GM23338 (cell line): Measurements from ENCODE around the gene RAP1GAP2. TPM values are rescaled to one million over a fixed set of nuclear protein-coding genes. Genes with fewer than 3 reads are reported as not detected.
A peak's percentile ranks its signal among the peaks of the same experiment; 100 is the strongest.

Source experiments
- ATAC-seq: fragments of 200-7000 bp; cut with Tn5 transposase; 3 replicates; pipeline ENCODE4 v1.9.1; 2020
- DNase-seq: peaks from one replicate; pipeline ENCODE4 v3.0.0-alpha.2; 2015; ENCODE audit warnings: low spot score
- H2AFZ ChIP-seq: fragments of 200-600 bp; sonication (generic); 2 replicates; pipeline ENCODE4 v1.8.0; 2016; ENCODE audit warnings: antibody characterized with exemption, mild to moderate bottlenecking, moderate library complexity
- H3F3A ChIP-seq: fragments of 200-600 bp; sonication (generic); replicated peaks from 2 replicates; pipeline ENCODE4 v1.8.0; 2017; ENCODE audit warnings: antibody characterized with exemption, mixed run types, low read depth
- H3K27ac ChIP-seq: fragments of 200-600 bp; sonication (generic); 2 replicates; pipeline ENCODE4 v1.6.1; 2016; ENCODE audit warnings: low read depth
- H3K27me3 ChIP-seq: fragments of 200-600 bp; sonication (generic); 2 replicates; pipeline ENCODE4 v1.8.0; 2016; ENCODE audit warnings: mild to moderate bottlenecking, mixed run types, moderate library complexity; ENCODE audit not compliant: insufficient read depth
- H3K36me3 ChIP-seq: fragments of 200-600 bp; sonication (generic); 2 replicates; pipeline ENCODE4 v1.8.0; 2016; ENCODE audit warnings: mild to moderate bottlenecking; ENCODE audit not compliant: insufficient read depth
- H3K4me1 ChIP-seq: fragments of 200-600 bp; sonication (generic); 2 replicates; pipeline ENCODE4 v1.8.0; 2016; ENCODE audit warnings: mild to moderate bottlenecking, moderate library complexity; ENCODE audit not compliant: insufficient read depth
- H3K4me2 ChIP-seq: fragments of 200-600 bp; sonication (generic); 2 replicates; pipeline ENCODE4 v1.7.1; 2017; ENCODE audit warnings: mixed run types
- H3K4me3 ChIP-seq: fragments of 200-600 bp; sonication (generic); 2 replicates; pipeline ENCODE4 v1.6.1; 2016; ENCODE audit warnings: mixed run types
- H3K79me2 ChIP-seq: fragments of 200-600 bp; sonication (generic); replicated peaks from 2 replicates; pipeline ENCODE4 v1.8.0; 2017; ENCODE audit warnings: mild to moderate bottlenecking; ENCODE audit not compliant: insufficient read depth
- H3K9me2 ChIP-seq: fragments of 200-600 bp; sonication (generic); 2 replicates; pipeline ENCODE4 v1.8.0; 2017; ENCODE audit not compliant: insufficient read depth
- H4K20me1 ChIP-seq: fragments of 200-600 bp; sonication (generic); replicated peaks from 2 replicates; pipeline ENCODE4 v1.8.0; 2017; ENCODE audit warnings: mild to moderate bottlenecking; ENCODE audit not compliant: insufficient read depth
- H3K27ac Mint-ChIP-seq: 2 replicates; pipeline ENCODE4 v1.8.0; 2020; ENCODE audit warnings: inconsistent platforms, mild to moderate bottlenecking, moderate library complexity, mixed read lengths
- H3K27me3 Mint-ChIP-seq: 3 replicates; pipeline ENCODE4 v1.8.0; 2022; ENCODE audit warnings: low read depth, mild to moderate bottlenecking, moderate library complexity, mixed read lengths, inconsistent platforms; ENCODE audit not compliant: insufficient read depth, poor library complexity
- H3K36me3 Mint-ChIP-seq: 3 replicates; pipeline ENCODE4 v1.8.0; 2021; ENCODE audit warnings: low read depth, mild to moderate bottlenecking, inconsistent platforms, moderate library complexity, mixed read lengths
- H3K4me1 Mint-ChIP-seq: 3 replicates; pipeline ENCODE4 v1.8.0; 2020; ENCODE audit warnings: mild to moderate bottlenecking, inconsistent platforms, mixed read lengths
- H3K4me3 Mint-ChIP-seq: 3 replicates; pipeline ENCODE4 v1.8.0; 2021; ENCODE audit warnings: moderate library complexity, mild to moderate bottlenecking, inconsistent platforms, mixed read lengths
- H3K9me3 Mint-ChIP-seq: 3 replicates; pipeline ENCODE4 v1.8.0; 2020; ENCODE audit warnings: moderate library complexity, mild to moderate bottlenecking, inconsistent platforms, mixed read lengths
- CREB1 ChIP-seq: fragments of 250-450 bp; sonication (Bioruptor Pico); IDR thresholded peaks from 2 replicates; pipeline ENCODE4 v1.5.0; 2020; ENCODE audit warnings: low read depth, mild to moderate bottlenecking, moderate library complexity
- EZH2 ChIP-seq: fragments of 200-600 bp; sonication (generic); IDR thresholded peaks from one replicate; pipeline ENCODE4 v1.8.0; 2017; ENCODE audit warnings: antibody characterized with exemption, mild to moderate bottlenecking, low read depth; ENCODE audit not compliant: unreplicated experiment
- EZH2phosphoT487 ChIP-seq: fragments of 200-600 bp; sonication (generic); IDR thresholded peaks from one replicate; pipeline ENCODE4 v1.8.1; 2018; ENCODE audit warnings: antibody characterized with exemption; ENCODE audit not compliant: unreplicated experiment
- JUNB ChIP-seq: IDR thresholded peaks from one replicate; pipeline ENCODE4 v1.6.1; 2016; ENCODE audit warnings: antibody characterized with exemption; ENCODE audit not compliant: unreplicated experiment
- NANOG ChIP-seq: IDR thresholded peaks from 2 replicates; pipeline ENCODE4 v1.6.1; 2016; ENCODE audit warnings: antibody characterized with exemption, borderline replicate concordance
- POLR2AphosphoS5 ChIP-seq: IDR thresholded peaks from 2 replicates; pipeline ENCODE4 v1.6.1; 2016; ENCODE audit warnings: antibody characterized with exemption, low read depth
- STAT1 ChIP-seq: IDR thresholded peaks from one replicate; pipeline ENCODE4 v1.6.1; 2016; ENCODE audit warnings: antibody characterized with exemption; ENCODE audit not compliant: unreplicated experiment
- ZNF114 ChIP-seq: fragments of 250-450 bp; sonication (Bioruptor Pico); IDR thresholded peaks from 2 replicates; pipeline ENCODE4 v1.5.0; 2020; ENCODE audit warnings: mild to moderate bottlenecking, moderate library complexity
- ZNF331 ChIP-seq: fragments of 250-450 bp; sonication (Bioruptor Pico); IDR thresholded peaks from 2 replicates; pipeline ENCODE4 v1.5.0; 2020; ENCODE audit warnings: low read depth, mild to moderate bottlenecking, moderate library complexity
- polyA plus RNA-seq: library from polyadenylated mRNA; unstranded; fragments of >200 nt; fragmentation: Nextera tagmentation; extraction: Ambion mirVana; gene quantifications from 2 replicates; pipeline ENCODE4 v1.2.1, GENCODE V29; 2016
- total RNA-seq: library from RNA; depleted of rRNA; stranded (reverse); fragments of >200 nt; shearing (Covaris generic); gene quantifications from 2 replicates; pipeline ENCODE4 v1.2.3, GENCODE V29; 2014
- TF ChIP-seq, protein P1 (sequence below), 2 experiments: fragments of 200-600 bp in 1 of 2; sonication (generic) in 1 of 2; conservative IDR thresholded peaks; 2 replicates each; pipeline versions ENCODE4 v1.5.1 to v1.6.1; 2016 to 2017; ENCODE audit warnings: antibody characterized with exemption in 2 of 2, low read depth in 2 of 2, mild to moderate bottlenecking in 2 of 2, moderate library complexity in 1 of 2
- TF ChIP-seq, protein P2 (sequence below): IDR thresholded peaks from one replicate; pipeline ENCODE4 v1.6.1; 2018; ENCODE audit warnings: antibody characterized with exemption; ENCODE audit not compliant: unreplicated experiment
- TF ChIP-seq, protein P3 (sequence below): IDR thresholded peaks from 2 replicates; pipeline ENCODE4 v1.6.1; 2016; ENCODE audit warnings: antibody characterized with exemption

Gene RAP1GAP2
- total and polyA plus RNA-seq, 2 experiments from 2014 or later: 17.8 to 46.1 TPM

- Histone ChIP-seq H3K9me2 (no peaks in the 10 kb centered on the region), H2AFZ (no peak overlapping the region), H3K36me3 (no peaks in the 10 kb centered on the region; the same call in 1 of the 2 replicates), H3K27me3 (no peaks in the 10 kb centered on the region), H4K20me1 (peaks cover 35% of the 10 kb centered on the region), H3K79me2 (peaks cover 98% of the 10 kb centered on the region), H3K27ac (peak overlapping the region; percentile 15; the same call in 1 of the 2 replicates), H3K4me3 (no peak overlapping the region), H3K4me2 (no peak overlapping the region), H3K4me1 (peaks cover 17% of the 10 kb centered on the region), H3F3A (no peaks in the 10 kb centered on the region)
- H3K36me3 Mint-ChIP-seq: peaks cover 5% of the 10 kb centered on the region; the same call in 1 of the 3 replicates
- 0 out of 2 replicates have a peak overlapping the region, but pooled peaks have one; percentile 24 for H3K27ac Mint-ChIP-seq
- no peak overlapping the region for H3K4me3 Mint-ChIP-seq
- ATAC-seq (no peak), DNase-seq (no peak)
- peaks cover 13% of the 10 kb centered on the region for H3K27me3 Mint-ChIP-seq
- H3K4me1 Mint-ChIP-seq: peaks cover 42% of the 10 kb centered on the region
- TF ChIP-seq EZH2phosphoT487 (no peak), JUNB (no peak)
- TF ChIP-seq, protein P1, sequence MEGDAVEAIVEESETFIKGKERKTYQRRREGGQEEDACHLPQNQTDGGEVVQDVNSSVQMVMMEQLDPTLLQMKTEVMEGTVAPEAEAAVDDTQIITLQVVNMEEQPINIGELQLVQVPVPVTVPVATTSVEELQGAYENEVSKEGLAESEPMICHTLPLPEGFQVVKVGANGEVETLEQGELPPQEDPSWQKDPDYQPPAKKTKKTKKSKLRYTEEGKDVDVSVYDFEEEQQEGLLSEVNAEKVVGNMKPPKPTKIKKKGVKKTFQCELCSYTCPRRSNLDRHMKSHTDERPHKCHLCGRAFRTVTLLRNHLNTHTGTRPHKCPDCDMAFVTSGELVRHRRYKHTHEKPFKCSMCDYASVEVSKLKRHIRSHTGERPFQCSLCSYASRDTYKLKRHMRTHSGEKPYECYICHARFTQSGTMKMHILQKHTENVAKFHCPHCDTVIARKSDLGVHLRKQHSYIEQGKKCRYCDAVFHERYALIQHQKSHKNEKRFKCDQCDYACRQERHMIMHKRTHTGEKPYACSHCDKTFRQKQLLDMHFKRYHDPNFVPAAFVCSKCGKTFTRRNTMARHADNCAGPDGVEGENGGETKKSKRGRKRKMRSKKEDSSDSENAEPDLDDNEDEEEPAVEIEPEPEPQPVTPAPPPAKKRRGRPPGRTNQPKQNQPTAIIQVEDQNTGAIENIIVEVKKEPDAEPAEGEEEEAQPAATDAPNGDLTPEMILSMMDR (conservative IDR thresholded peaks at IDR 0.05; ENCODE audit: low read depth in 2 of 2): no peak
- no peaks in the 10 kb centered on the region for H3K9me3 Mint-ChIP-seq
These were observed 96.2 kb downstream of the RAP1GAP2 start for GRCh38 chr17:2892305-2892971.

DNA sequence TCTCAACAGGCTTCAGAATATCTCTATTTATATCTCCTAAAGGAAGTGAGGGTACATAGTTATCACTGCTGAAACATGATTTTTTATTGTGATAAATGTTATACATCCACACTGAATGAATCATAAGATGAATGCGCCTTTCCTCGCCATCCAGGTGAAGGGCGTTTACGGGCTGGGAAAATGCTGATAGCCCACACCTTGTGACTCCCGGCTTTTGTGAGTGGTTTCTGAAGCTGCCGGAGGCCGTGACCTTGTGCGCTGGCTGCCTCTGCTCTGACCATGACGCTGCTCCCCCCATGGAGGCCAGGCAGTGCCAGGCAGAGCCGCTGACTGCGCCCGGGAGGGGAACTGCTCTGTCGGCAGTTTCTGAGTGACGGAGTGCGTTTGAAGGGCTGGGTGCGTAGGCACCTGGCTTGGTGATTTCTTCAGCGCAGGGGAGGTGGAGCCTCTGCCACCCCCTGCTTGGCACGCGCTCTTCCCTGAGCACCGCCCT, 97.2 kb downstream of the RAP1GAP2 start:
- Histone ChIP-seq H3K27ac (peak overlapping the region; percentile 74), H4K20me1 (peaks cover 39% of the 10 kb centered on the region), H2AFZ (no peak overlapping the region), H3K4me2 (no peak overlapping the region), H3K4me3 (no peak overlapping the region), H3K36me3 (no peaks in the 10 kb centered on the region; the same call in 1 of the 2 replicates), H3K4me1 (peaks cover 22% of the 10 kb centered on the region), H3K27me3 (no peaks in the 10 kb centered on the region), H3K79me2 (peaks cover 98% of the 10 kb centered on the region), H3F3A (no peaks in the 10 kb centered on the region), H3K9me2 (no peaks in the 10 kb centered on the region)
- peaks cover 17% of the 10 kb centered on the region for H3K27me3 Mint-ChIP-seq
- H3K4me1 Mint-ChIP-seq: peaks cover 42% of the 10 kb centered on the region
- no peaks in the 10 kb centered on the region for H3K9me3 Mint-ChIP-seq
- no peak overlapping the region for H3K4me3 Mint-ChIP-seq
- ATAC-seq: peak; percentile 21
- H3K36me3 Mint-ChIP-seq: peaks cover 5% of the 10 kb centered on the region; the same call in 1 of the 3 replicates
- DNase-seq: no peak
- no peak overlapping the region; the same call in 1 of the 2 replicates for H3K27ac Mint-ChIP-seq
- TF ChIP-seq EZH2 (no peak), CREB1 (CRISPR knock-in tag) (no peak), ZNF114 (CRISPR knock-in tag) (no peak), EZH2phosphoT487 (no peak), POLR2AphosphoS5 (no peak), JUNB (no peak), ZNF331 (no peak), NANOG (no peak), STAT1 (no peak)
- TF ChIP-seq, protein P2, sequence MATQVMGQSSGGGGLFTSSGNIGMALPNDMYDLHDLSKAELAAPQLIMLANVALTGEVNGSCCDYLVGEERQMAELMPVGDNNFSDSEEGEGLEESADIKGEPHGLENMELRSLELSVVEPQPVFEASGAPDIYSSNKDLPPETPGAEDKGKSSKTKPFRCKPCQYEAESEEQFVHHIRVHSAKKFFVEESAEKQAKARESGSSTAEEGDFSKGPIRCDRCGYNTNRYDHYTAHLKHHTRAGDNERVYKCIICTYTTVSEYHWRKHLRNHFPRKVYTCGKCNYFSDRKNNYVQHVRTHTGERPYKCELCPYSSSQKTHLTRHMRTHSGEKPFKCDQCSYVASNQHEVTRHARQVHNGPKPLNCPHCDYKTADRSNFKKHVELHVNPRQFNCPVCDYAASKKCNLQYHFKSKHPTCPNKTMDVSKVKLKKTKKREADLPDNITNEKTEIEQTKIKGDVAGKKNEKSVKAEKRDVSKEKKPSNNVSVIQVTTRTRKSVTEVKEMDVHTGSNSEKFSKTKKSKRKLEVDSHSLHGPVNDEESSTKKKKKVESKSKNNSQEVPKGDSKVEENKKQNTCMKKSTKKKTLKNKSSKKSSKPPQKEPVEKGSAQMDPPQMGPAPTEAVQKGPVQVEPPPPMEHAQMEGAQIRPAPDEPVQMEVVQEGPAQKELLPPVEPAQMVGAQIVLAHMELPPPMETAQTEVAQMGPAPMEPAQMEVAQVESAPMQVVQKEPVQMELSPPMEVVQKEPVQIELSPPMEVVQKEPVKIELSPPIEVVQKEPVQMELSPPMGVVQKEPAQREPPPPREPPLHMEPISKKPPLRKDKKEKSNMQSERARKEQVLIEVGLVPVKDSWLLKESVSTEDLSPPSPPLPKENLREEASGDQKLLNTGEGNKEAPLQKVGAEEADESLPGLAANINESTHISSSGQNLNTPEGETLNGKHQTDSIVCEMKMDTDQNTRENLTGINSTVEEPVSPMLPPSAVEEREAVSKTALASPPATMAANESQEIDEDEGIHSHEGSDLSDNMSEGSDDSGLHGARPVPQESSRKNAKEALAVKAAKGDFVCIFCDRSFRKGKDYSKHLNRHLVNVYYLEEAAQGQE: no peak
- TF ChIP-seq, protein P1 (conservative IDR thresholded peaks at IDR 0.05; ENCODE audit: low read depth in 2 of 2): no peak
- TF ChIP-seq, protein P3, sequence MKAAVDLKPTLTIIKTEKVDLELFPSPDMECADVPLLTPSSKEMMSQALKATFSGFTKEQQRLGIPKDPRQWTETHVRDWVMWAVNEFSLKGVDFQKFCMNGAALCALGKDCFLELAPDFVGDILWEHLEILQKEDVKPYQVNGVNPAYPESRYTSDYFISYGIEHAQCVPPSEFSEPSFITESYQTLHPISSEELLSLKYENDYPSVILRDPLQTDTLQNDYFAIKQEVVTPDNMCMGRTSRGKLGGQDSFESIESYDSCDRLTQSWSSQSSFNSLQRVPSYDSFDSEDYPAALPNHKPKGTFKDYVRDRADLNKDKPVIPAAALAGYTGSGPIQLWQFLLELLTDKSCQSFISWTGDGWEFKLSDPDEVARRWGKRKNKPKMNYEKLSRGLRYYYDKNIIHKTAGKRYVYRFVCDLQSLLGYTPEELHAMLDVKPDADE: no peak
